Spleen (tissue), 7 donors: Measurements from ENCODE around the gene MAST4.
"Not testable (repeated sequence)": the region's sequence is repeated elsewhere in the genome, so short reads cannot be mapped to it uniquely, and the experiment has no call there.

Experiments used
- POLR2AphosphoS5 ChIP-seq, 3 donors: sonication (generic); formaldehyde crosslinking; IDR thresholded peaks; one replicate each; pipeline ENCODE4 v1.5.1; 2017; ENCODE audit warnings: antibody characterized with exemption in 3 of 3
- TF ChIP-seq, protein P1 (sequence below), 11 experiments: fragments of 200-600 bp in 7 of 11; fragments of 450-650 bp in 4 of 11; sonication (generic) in 4 of 11; IDR thresholded peaks in 8 of 11; conservative IDR thresholded peaks in 3 of 11; 1 replicate in 7 of 11; 2 replicates in 4 of 11; pipeline versions ENCODE4 v1.4.0 to v1.8.0; 2016 to 2021; ENCODE audit warnings: antibody characterized with exemption in 11 of 11, inconsistent platforms in 4 of 11, mild to moderate bottlenecking in 1 of 11
- donor health status: DM: no; HTN: no; CAD: no; lungs with moderate emphysema.
- donor health status: DM: no; HTN: no; CAD: no.
- donor health status: DM: no; HTN: no; CAD: no.

DNA sequence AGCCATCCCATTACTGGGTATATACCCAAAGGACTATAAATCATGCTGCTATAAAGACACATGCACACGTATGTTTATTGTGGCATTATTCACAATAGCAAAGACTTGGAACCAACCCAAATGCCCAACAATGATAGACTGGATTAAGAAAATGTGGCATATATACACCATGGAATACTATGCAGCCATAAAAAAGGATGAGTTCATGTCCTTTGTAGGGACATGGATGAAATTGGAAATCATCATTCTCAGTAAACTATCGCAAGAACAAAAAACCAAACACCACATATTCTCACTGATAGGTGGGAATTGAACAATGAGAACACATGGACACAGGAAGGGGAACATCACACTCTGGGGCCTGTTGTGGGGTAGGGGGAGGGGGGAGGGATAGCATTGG is 577.2 kb downstream of the MAST4 start:
- not testable (repeated sequence) for TF ChIP-seq POLR2AphosphoS5 (IDR thresholded peaks at IDR 0.05)
- TF ChIP-seq, protein P1, sequence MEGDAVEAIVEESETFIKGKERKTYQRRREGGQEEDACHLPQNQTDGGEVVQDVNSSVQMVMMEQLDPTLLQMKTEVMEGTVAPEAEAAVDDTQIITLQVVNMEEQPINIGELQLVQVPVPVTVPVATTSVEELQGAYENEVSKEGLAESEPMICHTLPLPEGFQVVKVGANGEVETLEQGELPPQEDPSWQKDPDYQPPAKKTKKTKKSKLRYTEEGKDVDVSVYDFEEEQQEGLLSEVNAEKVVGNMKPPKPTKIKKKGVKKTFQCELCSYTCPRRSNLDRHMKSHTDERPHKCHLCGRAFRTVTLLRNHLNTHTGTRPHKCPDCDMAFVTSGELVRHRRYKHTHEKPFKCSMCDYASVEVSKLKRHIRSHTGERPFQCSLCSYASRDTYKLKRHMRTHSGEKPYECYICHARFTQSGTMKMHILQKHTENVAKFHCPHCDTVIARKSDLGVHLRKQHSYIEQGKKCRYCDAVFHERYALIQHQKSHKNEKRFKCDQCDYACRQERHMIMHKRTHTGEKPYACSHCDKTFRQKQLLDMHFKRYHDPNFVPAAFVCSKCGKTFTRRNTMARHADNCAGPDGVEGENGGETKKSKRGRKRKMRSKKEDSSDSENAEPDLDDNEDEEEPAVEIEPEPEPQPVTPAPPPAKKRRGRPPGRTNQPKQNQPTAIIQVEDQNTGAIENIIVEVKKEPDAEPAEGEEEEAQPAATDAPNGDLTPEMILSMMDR (IDR thresholded peaks at IDR 0.05 in 8 of 11, conservative IDR thresholded peaks at IDR 0.05 in 3 of 11) = not testable (repeated sequence)
